ENCODE measurements around the gene AMDHD1. TPM values are rescaled to one million over a fixed set of nuclear protein-coding genes. Genes with fewer than 3 reads are reported as not detected.
A peak's percentile ranks its signal among the peaks of the same experiment; 100 is the strongest.

Gene AMDHD1
- total RNA-seq, 1 experiment from 2014 or later, result 1.6 TPM

- Mint-ChIP-seq H3K27me3 (ENCODE audit: low read depth) (peaks cover 18% of the 10 kb centered on the region), H3K27ac (no peak overlapping the region), H3K36me3 (no peaks in the 10 kb centered on the region), H3K4me3 (no peak overlapping the region), H3K9me3 (no peaks in the 10 kb centered on the region), H3K4me1 (peaks cover 16% of the 10 kb centered on the region)
- no peak for ATAC-seq
- POLR2A ChIA-PET, result no interaction called here
- CTCF ChIA-PET, result no interaction called here
- DNase-seq (ENCODE audit: low spot score), result no peak
- TF ChIP-seq ETV6 (CRISPR knock-in tag; IDR thresholded peaks at IDR 0.05), result no peak
- peak; percentile 83 for TF ChIP-seq GABPB1 (CRISPR knock-in tag; IDR thresholded peaks at IDR 0.05)
- no peak for TF ChIP-seq FOXP1 (CRISPR knock-in tag; IDR thresholded peaks at IDR 0.05; ENCODE audit: borderline replicate concordance)
- no peak for TF ChIP-seq ZNF396 (CRISPR knock-in tag; IDR thresholded peaks at IDR 0.05; ENCODE audit: borderline replicate concordance)
Measured at GRCh38 chr12:95940514-95940913, 2.6 kb upstream of the AMDHD1 start.

- Mint-ChIP-seq H3K27me3 (ENCODE audit: low read depth) (peaks cover 23% of the 10 kb centered on the region), H3K27ac (peak overlapping the region; percentile 58; the same call in 1 of the 2 replicates), H3K4me1 (peaks cover 23% of the 10 kb centered on the region), H3K9me3 (no peaks in the 10 kb centered on the region), H3K36me3 (no peaks in the 10 kb centered on the region), H3K4me3 (peak overlapping the region; percentile 94)
- POLR2A ChIA-PET, result no interaction called here
- CTCF ChIA-PET, result interaction anchor here (0.6 to 4.9 kb wide), 5 partner anchors 16 to 212 kb away, joined by 4 to 46 read pairs (median 5); no protein-coding TSS in a partner anchor
- 0 out of 2 replicates have a peak, but pooled peaks have one; percentile 17 for TF ChIP-seq SP1 (CRISPR knock-in tag; conservative IDR thresholded peaks at IDR 0.05)
- TF ChIP-seq NR1H2 (CRISPR knock-in tag; IDR thresholded peaks at IDR 0.05), result no peak
- ATAC-seq (no peak), DNase-seq (ENCODE audit: low spot score) (no peak)
Measured at GRCh38 chr12:95942101-95942523, 1.0 kb upstream of the AMDHD1 start.

- Mint-ChIP-seq H3K4me3 (peak within 1 kb of the TSS; percentile 94), H3K4me1 (peaks cover 23% of the 10 kb centered on the region), H3K36me3 (no peaks in the 10 kb centered on the region), H3K27me3 (ENCODE audit: low read depth) (peaks cover 23% of the 10 kb centered on the region), H3K9me3 (no peaks in the 10 kb centered on the region), H3K27ac (peak within 1 kb of the TSS; percentile 58; the same call in 1 of the 2 replicates)
- peak; percentile 87 for ATAC-seq
- POLR2A ChIA-PET, result interaction anchor here (1.0 kb wide), 1 partner anchor 14 kb away, joined by 3 read pairs; no protein-coding TSS in a partner anchor
- peak; percentile 70 for DNase-seq (ENCODE audit: low spot score)
- TF ChIP-seq PRRX2 (CRISPR knock-in tag; IDR thresholded peaks at IDR 0.05) (no peak), SP1 (CRISPR knock-in tag; conservative IDR thresholded peaks at IDR 0.05) (peak; percentile 6; the same call in 1 of the 2 replicates), ZNF263 (CRISPR knock-in tag; IDR thresholded peaks at IDR 0.05; ENCODE audit: low read depth) (peak; percentile 50; the same call in 1 of the 2 replicates), GABPB1 (CRISPR knock-in tag; IDR thresholded peaks at IDR 0.05) (no peak), ZNF423 (CRISPR knock-in tag; IDR thresholded peaks at IDR 0.05) (peak; percentile 55; the same call in 1 of the 2 replicates), USF1 (CRISPR knock-in tag; IDR thresholded peaks at IDR 0.05) (peak; percentile 91), MAX (CRISPR knock-in tag; IDR thresholded peaks at IDR 0.05) (no peak), ZNF232 (CRISPR knock-in tag; IDR thresholded peaks at IDR 0.05) (peak; percentile 43; the same call in 1 of the 2 replicates), IRF1 (CRISPR knock-in tag; IDR thresholded peaks at IDR 0.05) (peak; percentile 64; the same call in 1 of the 2 replicates), CBFB (CRISPR knock-in tag; IDR thresholded peaks at IDR 0.05; ENCODE audit: low read depth) (no peak), USF2 (CRISPR knock-in tag; IDR thresholded peaks at IDR 0.05) (peak; percentile 92), HMGXB4 (CRISPR knock-in tag; IDR thresholded peaks at IDR 0.05) (peak; percentile 7; the same call in 1 of the 2 replicates)
- CTCF ChIA-PET, result interaction anchor here (1.0 to 4.9 kb wide), 8 partner anchors 10 to 574 kb away, joined by 4 to 46 read pairs (median 10); no protein-coding TSS in a partner anchor
Measured at GRCh38 chr12:95942524-95943329, 404 bp upstream of the AMDHD1 start, which contains the start of gene CCDC38. TSS of gene CCDC38 (minus strand) at chr12:95942614. CDS start at chr12:95936509, 6,105 bp downstream.
